HepG2 (cell line): ENCODE data around the gene RAB3A. TPM values are rescaled to one million over a fixed set of nuclear protein-coding genes. Genes with fewer than 3 reads are reported as not detected.

ENCODE experiments used
- ATF7 ChIP-seq, 2 experiments: fragments of 450-650 bp in 1 of 2; sonication (generic) in 1 of 2; formaldehyde crosslinking in 1 of 2; IDR thresholded peaks; 2 replicates each; pipeline versions ENCODE4 v1.4.0 to v1.6.1; 2016 to 2020; ENCODE audit warnings: antibody characterized with exemption in 1 of 2, mild to moderate bottlenecking in 1 of 2, missing genetic modification reagents in 1 of 2
- CENPT ChIP-seq: sonication (generic); formaldehyde crosslinking; IDR thresholded peaks from 2 replicates; pipeline ENCODE4 v1.8.0; 2022; ENCODE audit warnings: low read depth, mild to moderate bottlenecking, moderate library complexity, missing genetic modification reagents
- DZIP1 ChIP-seq: sonication (generic); formaldehyde crosslinking; IDR thresholded peaks from 2 replicates; pipeline ENCODE4 v1.5.0; 2020; ENCODE audit warnings: mild to moderate bottlenecking, missing genetic modification reagents
- HNF1A ChIP-seq, 2 experiments: sonication (generic) in 1 of 2; formaldehyde crosslinking in 1 of 2; IDR thresholded peaks; 2 replicates each; pipeline versions ENCODE4 v1.4.0 to v1.6.1; 2016 to 2020; ENCODE audit warnings: borderline replicate concordance in 1 of 2, low read depth in 1 of 2, mild to moderate bottlenecking in 1 of 2, missing genetic modification reagents in 1 of 2
- HOXA7 ChIP-seq: sonication (generic); formaldehyde crosslinking; IDR thresholded peaks from 2 replicates; pipeline ENCODE4 v1.8.1; 2022; ENCODE audit warnings: mild to moderate bottlenecking, missing genetic modification reagents, moderate library complexity
- MLLT10 ChIP-seq: sonication (generic); formaldehyde crosslinking; IDR thresholded peaks from 2 replicates; pipeline ENCODE4 v1.4.0; 2020; ENCODE audit warnings: missing genetic modification reagents
- PBX3 ChIP-seq: sonication (generic); formaldehyde crosslinking; IDR thresholded peaks from 2 replicates; pipeline ENCODE4 v1.8.1; 2023; ENCODE audit warnings: missing genetic modification reagents, inconsistent platforms, borderline replicate concordance
- PCBP1 ChIP-seq: fragments of 200-400 bp; formaldehyde crosslinking; IDR thresholded peaks from 2 replicates; pipeline ENCODE4 v1.6.1; 2017; ENCODE audit warnings: mild to moderate bottlenecking, low read depth, low read length, borderline replicate concordance
- RELA ChIP-seq: sonication (generic); formaldehyde crosslinking; IDR thresholded peaks from 2 replicates; pipeline ENCODE4 v1.4.0; 2020; ENCODE audit warnings: missing genetic modification reagents
- TBX3 ChIP-seq: fragments of 450-650 bp; IDR thresholded peaks from 2 replicates; pipeline ENCODE4 v1.6.1; 2017; ENCODE audit warnings: antibody characterized with exemption, mild to moderate bottlenecking, inconsistent platforms, borderline replicate concordance
- TIGD3 ChIP-seq: sonication (generic); formaldehyde crosslinking; IDR thresholded peaks from 2 replicates; pipeline ENCODE4 v1.5.1; 2020; ENCODE audit warnings: mild to moderate bottlenecking, missing genetic modification reagents, borderline replicate concordance
- TSC22D2 ChIP-seq: sonication (generic); formaldehyde crosslinking; IDR thresholded peaks from 2 replicates; pipeline ENCODE4 v1.5.1; 2020; ENCODE audit warnings: missing genetic modification reagents, mild to moderate bottlenecking, borderline replicate concordance
- ZNF17 ChIP-seq: sonication (generic); formaldehyde crosslinking; IDR thresholded peaks from 2 replicates; pipeline ENCODE4 v1.5.0; 2020; ENCODE audit warnings: mild to moderate bottlenecking, missing genetic modification reagents
- ZNF207 ChIP-seq: fragments of 450-650 bp; IDR thresholded peaks from 2 replicates; pipeline ENCODE4 v1.6.1; 2016; ENCODE audit warnings: antibody characterized with exemption, borderline replicate concordance
- ZNF230 ChIP-seq: sonication (generic); formaldehyde crosslinking; IDR thresholded peaks from 2 replicates; pipeline ENCODE4 v1.4.0; 2020; ENCODE audit warnings: mild to moderate bottlenecking, missing genetic modification reagents
- ZNF350 ChIP-seq: sonication (generic); formaldehyde crosslinking; IDR thresholded peaks from 2 replicates; pipeline ENCODE4 v1.4.0; 2020; ENCODE audit warnings: mild to moderate bottlenecking, low read depth, missing genetic modification reagents, borderline replicate concordance
- ZNF772 ChIP-seq: sonication (generic); formaldehyde crosslinking; IDR thresholded peaks from 2 replicates; pipeline ENCODE4 v1.5.0; 2020; ENCODE audit warnings: mild to moderate bottlenecking, missing genetic modification reagents
- ZNF792 ChIP-seq: IDR thresholded peaks from 2 replicates; pipeline ENCODE4 v1.6.1; 2016
- polyA plus RNA-seq, 8 experiments: library from polyadenylated mRNA; depleted of rRNA in 3 of 8; stranded (reverse) in 7 of 8; unstranded in 1 of 8; fragments of >200 nt; fragmentation: Illumina TruSeq in 4 of 8; extraction: Trizol in 4 of 8; gene quantifications; 2 replicates each; pipeline versions ENCODE4 v1.2.1 to v1.2.3, GENCODE V29; 2011 to 2016; ENCODE audit warnings: low read depth in 4 of 8, missing spikeins in 1 of 8, mixed read lengths in 1 of 8; ENCODE audit not compliant: insufficient read depth in 1 of 8
- total RNA-seq, 5 experiments: library from RNA; depleted of rRNA; stranded (reverse); fragments of >200 nt; fragmentation: Illumina TruSeq; extraction: Trizol; gene quantifications; 2 replicates each; pipeline ENCODE4 v1.2.3, GENCODE V29; 2016; ENCODE audit warnings: low read depth in 1 of 5

RAB3A gene
- total and polyA plus RNA-seq, 2 of the 13 experiments (the other 11 are each of a cell fraction or from before 2014, with no cell fraction given) = 0.58 to 0.98 TPM

GRCh38 chr19:18152817-18153555, 50.9 kb downstream of the RAB3A start, which contains the start of gene PIK3R2 (continued):
- TF ChIP-seq HNF1A (IDR thresholded peaks at IDR 0.05; ENCODE audit: low read depth) (no peak), HNF1A (CRISPR knock-in tag; IDR thresholded peaks at IDR 0.05; ENCODE audit: borderline replicate concordance) (no peak; the same call in 1 of the 2 replicates), ZNF772 (no peak), MLLT10 (CRISPR knock-in tag) (no peak), ATF7 (IDR thresholded peaks at IDR 0.05) (no peak), ATF7 (CRISPR knock-in tag; IDR thresholded peaks at IDR 0.05) (no peak), ZNF350 (CRISPR knock-in tag) (peak; percentile 49; the same call in 1 of the 2 replicates), CENPT (peak; percentile 31; the same call in 1 of the 2 replicates), HOXA7 (CRISPR knock-in tag) (no peak), DZIP1 (CRISPR knock-in tag) (no peak), ZNF230 (CRISPR knock-in tag) (no peak), RELA (no peak), PBX3 (CRISPR knock-in tag) (no peak), TBX3 (no peak), TIGD3 (CRISPR knock-in tag) (no peak), ZNF792 (no peak), TSC22D2 (CRISPR knock-in tag) (no peak), PCBP1 (no peak), ZNF207 (no peak), ZNF17 (CRISPR knock-in tag) (no peak)
